GM23338 (cell line): ENCODE data around the gene EGFL8. TPM values are rescaled to one million over a fixed set of nuclear protein-coding genes. Genes with fewer than 3 reads are reported as not detected.

Source experiments
- ATAC-seq: fragments of 200-7000 bp; cut with Tn5 transposase; 3 replicates; pipeline ENCODE4 v1.9.1; 2020
- DNase-seq: peaks from one replicate; pipeline ENCODE4 v3.0.0-alpha.2; 2015; ENCODE audit warnings: low spot score
- H2AFZ ChIP-seq: fragments of 200-600 bp; sonication (generic); 2 replicates; pipeline ENCODE4 v1.8.0; 2016; ENCODE audit warnings: antibody characterized with exemption, mild to moderate bottlenecking, moderate library complexity
- H3F3A ChIP-seq: fragments of 200-600 bp; sonication (generic); replicated peaks from 2 replicates; pipeline ENCODE4 v1.8.0; 2017; ENCODE audit warnings: antibody characterized with exemption, mixed run types, low read depth
- H3K27ac ChIP-seq: fragments of 200-600 bp; sonication (generic); 2 replicates; pipeline ENCODE4 v1.6.1; 2016; ENCODE audit warnings: low read depth
- H3K27me3 ChIP-seq: fragments of 200-600 bp; sonication (generic); 2 replicates; pipeline ENCODE4 v1.8.0; 2016; ENCODE audit warnings: mild to moderate bottlenecking, mixed run types, moderate library complexity; ENCODE audit not compliant: insufficient read depth
- H3K36me3 ChIP-seq: fragments of 200-600 bp; sonication (generic); 2 replicates; pipeline ENCODE4 v1.8.0; 2016; ENCODE audit warnings: mild to moderate bottlenecking; ENCODE audit not compliant: insufficient read depth
- H3K4me1 ChIP-seq: fragments of 200-600 bp; sonication (generic); 2 replicates; pipeline ENCODE4 v1.8.0; 2016; ENCODE audit warnings: mild to moderate bottlenecking, moderate library complexity; ENCODE audit not compliant: insufficient read depth
- H3K4me2 ChIP-seq: fragments of 200-600 bp; sonication (generic); 2 replicates; pipeline ENCODE4 v1.7.1; 2017; ENCODE audit warnings: mixed run types
- H3K4me3 ChIP-seq: fragments of 200-600 bp; sonication (generic); 2 replicates; pipeline ENCODE4 v1.6.1; 2016; ENCODE audit warnings: mixed run types
- H3K79me2 ChIP-seq: fragments of 200-600 bp; sonication (generic); replicated peaks from 2 replicates; pipeline ENCODE4 v1.8.0; 2017; ENCODE audit warnings: mild to moderate bottlenecking; ENCODE audit not compliant: insufficient read depth
- H3K9me2 ChIP-seq: fragments of 200-600 bp; sonication (generic); 2 replicates; pipeline ENCODE4 v1.8.0; 2017; ENCODE audit not compliant: insufficient read depth
- H4K20me1 ChIP-seq: fragments of 200-600 bp; sonication (generic); replicated peaks from 2 replicates; pipeline ENCODE4 v1.8.0; 2017; ENCODE audit warnings: mild to moderate bottlenecking; ENCODE audit not compliant: insufficient read depth
- H3K27ac Mint-ChIP-seq: 2 replicates; pipeline ENCODE4 v1.8.0; 2020; ENCODE audit warnings: inconsistent platforms, mild to moderate bottlenecking, moderate library complexity, mixed read lengths
- H3K27me3 Mint-ChIP-seq: 3 replicates; pipeline ENCODE4 v1.8.0; 2022; ENCODE audit warnings: low read depth, mild to moderate bottlenecking, moderate library complexity, mixed read lengths, inconsistent platforms; ENCODE audit not compliant: insufficient read depth, poor library complexity
- H3K36me3 Mint-ChIP-seq: 3 replicates; pipeline ENCODE4 v1.8.0; 2021; ENCODE audit warnings: low read depth, mild to moderate bottlenecking, inconsistent platforms, moderate library complexity, mixed read lengths
- H3K4me1 Mint-ChIP-seq: 3 replicates; pipeline ENCODE4 v1.8.0; 2020; ENCODE audit warnings: mild to moderate bottlenecking, inconsistent platforms, mixed read lengths
- H3K4me3 Mint-ChIP-seq: 3 replicates; pipeline ENCODE4 v1.8.0; 2021; ENCODE audit warnings: moderate library complexity, mild to moderate bottlenecking, inconsistent platforms, mixed read lengths
- H3K9me3 Mint-ChIP-seq: 3 replicates; pipeline ENCODE4 v1.8.0; 2020; ENCODE audit warnings: moderate library complexity, mild to moderate bottlenecking, inconsistent platforms, mixed read lengths
- EZH2 ChIP-seq: fragments of 200-600 bp; sonication (generic); IDR thresholded peaks from one replicate; pipeline ENCODE4 v1.8.0; 2017; ENCODE audit warnings: antibody characterized with exemption, mild to moderate bottlenecking, low read depth; ENCODE audit not compliant: unreplicated experiment
- EZH2phosphoT487 ChIP-seq: fragments of 200-600 bp; sonication (generic); IDR thresholded peaks from one replicate; pipeline ENCODE4 v1.8.1; 2018; ENCODE audit warnings: antibody characterized with exemption; ENCODE audit not compliant: unreplicated experiment
- JUNB ChIP-seq: IDR thresholded peaks from one replicate; pipeline ENCODE4 v1.6.1; 2016; ENCODE audit warnings: antibody characterized with exemption; ENCODE audit not compliant: unreplicated experiment
- NANOG ChIP-seq: IDR thresholded peaks from 2 replicates; pipeline ENCODE4 v1.6.1; 2016; ENCODE audit warnings: antibody characterized with exemption, borderline replicate concordance
- POLR2AphosphoS5 ChIP-seq: IDR thresholded peaks from 2 replicates; pipeline ENCODE4 v1.6.1; 2016; ENCODE audit warnings: antibody characterized with exemption, low read depth
- STAT1 ChIP-seq: IDR thresholded peaks from one replicate; pipeline ENCODE4 v1.6.1; 2016; ENCODE audit warnings: antibody characterized with exemption; ENCODE audit not compliant: unreplicated experiment
- ZNF114 ChIP-seq: fragments of 250-450 bp; sonication (Bioruptor Pico); IDR thresholded peaks from 2 replicates; pipeline ENCODE4 v1.5.0; 2020; ENCODE audit warnings: mild to moderate bottlenecking, moderate library complexity
- polyA plus RNA-seq: library from polyadenylated mRNA; unstranded; fragments of >200 nt; fragmentation: Nextera tagmentation; extraction: Ambion mirVana; gene quantifications from 2 replicates; pipeline ENCODE4 v1.2.1, GENCODE V29; 2016
- total RNA-seq: library from RNA; depleted of rRNA; stranded (reverse); fragments of >200 nt; shearing (Covaris generic); gene quantifications from 2 replicates; pipeline ENCODE4 v1.2.3, GENCODE V29; 2014
- TF ChIP-seq, protein P1 (sequence below), 2 experiments: fragments of 200-600 bp in 1 of 2; sonication (generic) in 1 of 2; conservative IDR thresholded peaks; 2 replicates each; pipeline versions ENCODE4 v1.5.1 to v1.6.1; 2016 to 2017; ENCODE audit warnings: antibody characterized with exemption in 2 of 2, low read depth in 2 of 2, mild to moderate bottlenecking in 2 of 2, moderate library complexity in 1 of 2
- TF ChIP-seq, protein P2 (sequence below): IDR thresholded peaks from 2 replicates; pipeline ENCODE4 v1.6.1; 2016; ENCODE audit warnings: antibody characterized with exemption
- TF ChIP-seq, protein P3 (sequence below): IDR thresholded peaks from one replicate; pipeline ENCODE4 v1.6.1; 2018; ENCODE audit warnings: antibody characterized with exemption; ENCODE audit not compliant: unreplicated experiment

EGFL8 gene
- total and polyA plus RNA-seq, 2 experiments from 2014 or later, result 6.1 to 7.4 TPM

DNA sequence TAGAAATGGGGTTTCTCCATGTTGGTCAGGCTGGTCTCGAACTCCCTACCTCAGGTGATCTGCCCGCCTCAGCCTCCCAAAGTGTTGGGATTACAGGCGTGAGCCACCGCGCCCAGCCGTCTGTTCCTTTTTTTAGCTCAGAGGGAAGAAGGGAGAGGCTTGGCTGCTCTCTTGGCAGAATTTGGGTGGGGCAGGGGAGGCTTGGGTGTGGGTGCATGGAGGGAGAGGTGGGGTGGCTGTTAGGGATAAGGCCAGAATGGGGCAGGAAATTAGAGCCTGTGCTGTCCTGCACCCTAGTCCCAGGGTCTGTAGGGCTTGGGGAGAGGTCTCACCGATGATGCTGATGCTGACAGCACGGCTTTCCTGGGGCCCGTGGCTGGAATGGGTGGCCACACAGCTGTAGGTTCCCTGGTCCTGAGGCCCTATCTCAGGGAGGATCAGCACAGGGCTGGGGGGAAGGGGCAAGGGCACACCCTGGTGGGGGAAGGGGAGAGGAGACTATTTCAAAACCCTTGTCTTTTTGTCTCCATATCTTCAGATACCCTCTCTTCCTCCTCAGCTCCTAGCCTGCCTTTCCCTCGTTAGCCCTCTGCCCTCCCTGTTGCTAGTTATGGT is 17.6 kb downstream of the EGFL8 start:
- no peak for DNase-seq
- Mint-ChIP-seq H3K27me3 (peaks cover 19% of the 10 kb centered on the region), H3K27ac (no peak overlapping the region), H3K36me3 (peaks cover 62% of the 10 kb centered on the region), H3K4me3 (no peak overlapping the region), H3K4me1 (peaks cover 35% of the 10 kb centered on the region), H3K9me3 (no peaks in the 10 kb centered on the region)
- no peaks in the 10 kb centered on the region for H3K27me3 ChIP-seq
- no peak overlapping the region for H3K4me3 ChIP-seq
- peaks cover 2% of the 10 kb centered on the region; the same call in 1 of the 2 replicates for H3K36me3 ChIP-seq
- no peak overlapping the region for H3K4me2 ChIP-seq
- peaks cover 13% of the 10 kb centered on the region for H3K79me2 ChIP-seq
- TF ChIP-seq, protein P1, sequence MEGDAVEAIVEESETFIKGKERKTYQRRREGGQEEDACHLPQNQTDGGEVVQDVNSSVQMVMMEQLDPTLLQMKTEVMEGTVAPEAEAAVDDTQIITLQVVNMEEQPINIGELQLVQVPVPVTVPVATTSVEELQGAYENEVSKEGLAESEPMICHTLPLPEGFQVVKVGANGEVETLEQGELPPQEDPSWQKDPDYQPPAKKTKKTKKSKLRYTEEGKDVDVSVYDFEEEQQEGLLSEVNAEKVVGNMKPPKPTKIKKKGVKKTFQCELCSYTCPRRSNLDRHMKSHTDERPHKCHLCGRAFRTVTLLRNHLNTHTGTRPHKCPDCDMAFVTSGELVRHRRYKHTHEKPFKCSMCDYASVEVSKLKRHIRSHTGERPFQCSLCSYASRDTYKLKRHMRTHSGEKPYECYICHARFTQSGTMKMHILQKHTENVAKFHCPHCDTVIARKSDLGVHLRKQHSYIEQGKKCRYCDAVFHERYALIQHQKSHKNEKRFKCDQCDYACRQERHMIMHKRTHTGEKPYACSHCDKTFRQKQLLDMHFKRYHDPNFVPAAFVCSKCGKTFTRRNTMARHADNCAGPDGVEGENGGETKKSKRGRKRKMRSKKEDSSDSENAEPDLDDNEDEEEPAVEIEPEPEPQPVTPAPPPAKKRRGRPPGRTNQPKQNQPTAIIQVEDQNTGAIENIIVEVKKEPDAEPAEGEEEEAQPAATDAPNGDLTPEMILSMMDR (conservative IDR thresholded peaks at IDR 0.05; ENCODE audit: low read depth in 2 of 2), result 0 out of 4 replicates have a peak, but pooled peaks of 1 of the 2 experiments have one; percentile 13
- no peak for TF ChIP-seq JUNB
- H3K9me2 ChIP-seq, result no peaks in the 10 kb centered on the region
- no peaks in the 10 kb centered on the region for H4K20me1 ChIP-seq
- H3K27ac ChIP-seq, result no peak overlapping the region
- H3F3A ChIP-seq, result peaks cover 14% of the 10 kb centered on the region
- H3K4me1 ChIP-seq, result peaks cover 9% of the 10 kb centered on the region; the same call in 1 of the 2 replicates
- no peak for ATAC-seq
- no peak overlapping the region for H2AFZ ChIP-seq

DNA sequence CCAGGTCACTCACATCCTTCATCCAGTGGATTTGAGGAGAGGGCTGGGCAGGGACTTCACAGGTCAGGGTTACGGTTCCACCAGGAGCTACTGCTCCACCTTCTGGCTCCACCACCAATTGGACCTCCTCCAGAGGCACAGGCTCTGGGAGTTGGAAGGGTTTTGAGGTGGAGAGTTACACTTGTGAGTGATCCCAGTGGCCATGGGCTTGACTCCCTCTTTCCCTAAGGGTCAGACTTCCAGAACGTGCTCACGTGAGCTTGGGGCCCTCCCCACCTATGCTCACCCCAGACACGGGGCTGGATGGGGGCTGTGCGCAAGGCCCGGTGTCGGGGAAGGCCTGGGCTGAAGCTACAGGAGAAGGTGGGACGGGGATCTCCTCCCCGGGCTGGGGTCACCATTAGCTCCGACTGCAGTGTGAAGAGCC is 18.2 kb downstream of the EGFL8 start:
- H3K4me3 Mint-ChIP-seq, result no peak overlapping the region
- H3K27ac ChIP-seq, result no peak overlapping the region
- H3K4me1 Mint-ChIP-seq, result peaks cover 36% of the 10 kb centered on the region
- peaks cover 19% of the 10 kb centered on the region for H3K27me3 Mint-ChIP-seq
- peaks cover 68% of the 10 kb centered on the region for H3K36me3 Mint-ChIP-seq
- TF ChIP-seq, protein P2, sequence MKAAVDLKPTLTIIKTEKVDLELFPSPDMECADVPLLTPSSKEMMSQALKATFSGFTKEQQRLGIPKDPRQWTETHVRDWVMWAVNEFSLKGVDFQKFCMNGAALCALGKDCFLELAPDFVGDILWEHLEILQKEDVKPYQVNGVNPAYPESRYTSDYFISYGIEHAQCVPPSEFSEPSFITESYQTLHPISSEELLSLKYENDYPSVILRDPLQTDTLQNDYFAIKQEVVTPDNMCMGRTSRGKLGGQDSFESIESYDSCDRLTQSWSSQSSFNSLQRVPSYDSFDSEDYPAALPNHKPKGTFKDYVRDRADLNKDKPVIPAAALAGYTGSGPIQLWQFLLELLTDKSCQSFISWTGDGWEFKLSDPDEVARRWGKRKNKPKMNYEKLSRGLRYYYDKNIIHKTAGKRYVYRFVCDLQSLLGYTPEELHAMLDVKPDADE, result no peak
- no peak for TF ChIP-seq EZH2phosphoT487
- TF ChIP-seq POLR2AphosphoS5, result no peak
- no peak for TF ChIP-seq ZNF114
- no peak for TF ChIP-seq NANOG
- TF ChIP-seq EZH2, result no peak
- TF ChIP-seq, protein P3, sequence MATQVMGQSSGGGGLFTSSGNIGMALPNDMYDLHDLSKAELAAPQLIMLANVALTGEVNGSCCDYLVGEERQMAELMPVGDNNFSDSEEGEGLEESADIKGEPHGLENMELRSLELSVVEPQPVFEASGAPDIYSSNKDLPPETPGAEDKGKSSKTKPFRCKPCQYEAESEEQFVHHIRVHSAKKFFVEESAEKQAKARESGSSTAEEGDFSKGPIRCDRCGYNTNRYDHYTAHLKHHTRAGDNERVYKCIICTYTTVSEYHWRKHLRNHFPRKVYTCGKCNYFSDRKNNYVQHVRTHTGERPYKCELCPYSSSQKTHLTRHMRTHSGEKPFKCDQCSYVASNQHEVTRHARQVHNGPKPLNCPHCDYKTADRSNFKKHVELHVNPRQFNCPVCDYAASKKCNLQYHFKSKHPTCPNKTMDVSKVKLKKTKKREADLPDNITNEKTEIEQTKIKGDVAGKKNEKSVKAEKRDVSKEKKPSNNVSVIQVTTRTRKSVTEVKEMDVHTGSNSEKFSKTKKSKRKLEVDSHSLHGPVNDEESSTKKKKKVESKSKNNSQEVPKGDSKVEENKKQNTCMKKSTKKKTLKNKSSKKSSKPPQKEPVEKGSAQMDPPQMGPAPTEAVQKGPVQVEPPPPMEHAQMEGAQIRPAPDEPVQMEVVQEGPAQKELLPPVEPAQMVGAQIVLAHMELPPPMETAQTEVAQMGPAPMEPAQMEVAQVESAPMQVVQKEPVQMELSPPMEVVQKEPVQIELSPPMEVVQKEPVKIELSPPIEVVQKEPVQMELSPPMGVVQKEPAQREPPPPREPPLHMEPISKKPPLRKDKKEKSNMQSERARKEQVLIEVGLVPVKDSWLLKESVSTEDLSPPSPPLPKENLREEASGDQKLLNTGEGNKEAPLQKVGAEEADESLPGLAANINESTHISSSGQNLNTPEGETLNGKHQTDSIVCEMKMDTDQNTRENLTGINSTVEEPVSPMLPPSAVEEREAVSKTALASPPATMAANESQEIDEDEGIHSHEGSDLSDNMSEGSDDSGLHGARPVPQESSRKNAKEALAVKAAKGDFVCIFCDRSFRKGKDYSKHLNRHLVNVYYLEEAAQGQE, result no peak
- TF ChIP-seq STAT1, result no peak
- H3K4me1 ChIP-seq, result peaks cover 9% of the 10 kb centered on the region; the same call in 1 of the 2 replicates
- H3K9me2 ChIP-seq, result no peaks in the 10 kb centered on the region
- peaks cover 4% of the 10 kb centered on the region for H3K36me3 ChIP-seq
- no peak for ATAC-seq
- no peak overlapping the region for H3K4me2 ChIP-seq
- peaks cover 13% of the 10 kb centered on the region for H3F3A ChIP-seq
- H3K79me2 ChIP-seq, result peaks cover 13% of the 10 kb centered on the region
- no peaks in the 10 kb centered on the region for H3K9me3 Mint-ChIP-seq
- H2AFZ ChIP-seq, result no peak overlapping the region
- no peaks in the 10 kb centered on the region for H3K27me3 ChIP-seq
- no peaks in the 10 kb centered on the region for H4K20me1 ChIP-seq
- DNase-seq, result no peak
- H3K27ac Mint-ChIP-seq, result no peak overlapping the region
- H3K4me3 ChIP-seq, result no peak overlapping the region
